Inflammatory macrophage treated with lipopolysaccharide for 4 hours (primary cell): ENCODE measurements around the gene GLDN.

ENCODE experiments used
- DNase-seq: peaks from one replicate; pipeline ENCODE4 v3.0.0-alpha.2; 2020

The GLDN gene

GRCh38 chr15:51323749-51324148, 17.7 kb upstream of the GLDN start:
- DNase-seq = no peak

GRCh38 chr15:51325167-51325566, 16.3 kb upstream of the GLDN start:
- no peak for DNase-seq

GRCh38 chr15:51327081-51327480, 14.4 kb upstream of the GLDN start:
- DNase-seq = no peak

GRCh38 chr15:51328926-51329325, 12.5 kb upstream of the GLDN start:
- peak; percentile 65 for DNase-seq

- DNase-seq = peak; percentile 2
Observed at GRCh38 chr15:51331141-51331540, 10.3 kb upstream of the GLDN start.

GRCh38 chr15:51332206-51333147, 9.0 kb upstream of the GLDN start:
- peak; percentile 82 for DNase-seq

- no peak for DNase-seq
Observed at GRCh38 chr15:51333571-51333970, 7.9 kb upstream of the GLDN start.

GRCh38 chr15:51334011-51334451, 7.4 kb upstream of the GLDN start:
- DNase-seq = peak; percentile 21

- no peak for DNase-seq
Observed at GRCh38 chr15:51335087-51335486, 6.4 kb upstream of the GLDN start.

GRCh38 chr15:51335538-51336410, 5.7 kb upstream of the GLDN start:
- DNase-seq = peak; percentile 27

- no peak for DNase-seq
Observed at GRCh38 chr15:51338496-51338895, 3.0 kb upstream of the GLDN start, which contains the start of gene CYP19A1. TSS of gene CYP19A1 (minus strand) at chr15:51338596. CDS start at chr15:51242912, 95,684 bp downstream.

- no peak for DNase-seq
Observed at GRCh38 chr15:51342227-51342999, 958 bp downstream of the GLDN start.

GRCh38 chr15:51343466-51343865, 2.0 kb downstream of the GLDN start:
- DNase-seq = no peak

GRCh38 chr15:51346136-51346535, 4.7 kb downstream of the GLDN start:
- DNase-seq = no peak

GRCh38 chr15:51348688-51349087, 7.2 kb downstream of the GLDN start:
- DNase-seq = no peak

- DNase-seq = no peak
Observed at GRCh38 chr15:51349156-51349844, 7.8 kb downstream of the GLDN start.

GRCh38 chr15:51350723-51351122, 9.3 kb downstream of the GLDN start:
- DNase-seq = no peak

- DNase-seq = no peak
Observed at GRCh38 chr15:51353976-51354375, 12.5 kb downstream of the GLDN start.

GRCh38 chr15:51355096-51355495, 13.6 kb downstream of the GLDN start:
- peak; percentile 44 for DNase-seq

GRCh38 chr15:51356147-51356546, 14.7 kb downstream of the GLDN start:
- DNase-seq = no peak

GRCh38 chr15:51356983-51357382, 15.5 kb downstream of the GLDN start:
- DNase-seq = peak; percentile 54

- peak; percentile 62 for DNase-seq
Observed at GRCh38 chr15:51359981-51360380, 18.5 kb downstream of the GLDN start.
